GM19239 (cell line): Measurements from ENCODE around the gene C9orf85.
"Not testable (repeated sequence)": the region's sequence is repeated elsewhere in the genome, so short reads cannot be mapped to it uniquely, and the experiment has no call there.

Experiments used
- DNase-seq: peaks from one replicate; pipeline ENCODE4 v3.0.0; 2011; ENCODE audit warnings: low spot score; ENCODE audit not compliant: insufficient read length
- FAIRE-seq: peaks from 2 replicates; lab custom pipeline; 2011; peaks lifted over from hg19 to GRCh38; lab: Jason Lieb, UNC

Gene C9orf85

DNA sequence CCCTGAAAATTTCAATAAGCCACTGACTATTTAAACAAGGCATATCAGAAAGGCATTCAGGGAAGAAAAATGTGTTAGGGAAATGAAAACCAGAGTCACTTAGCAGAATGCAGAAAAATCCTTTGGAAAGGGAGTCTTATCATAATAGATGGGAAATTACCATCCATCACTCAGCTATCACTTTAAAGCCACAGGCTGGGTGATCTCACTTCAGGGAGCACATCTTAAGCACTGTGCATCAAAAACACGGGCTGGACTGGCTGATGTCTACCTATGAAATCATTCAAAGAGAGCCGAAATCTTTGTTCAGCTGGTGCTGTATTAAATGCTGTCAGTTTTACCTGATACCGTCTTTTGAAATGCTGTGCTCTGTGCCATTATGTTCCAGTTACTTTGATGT, 75.5 kb downstream of the C9orf85 start:
- no peak for FAIRE-seq

GRCh38 chr9:71987471-71988371, 76.3 kb downstream of the C9orf85 start:
- FAIRE-seq (no peak), DNase-seq (no peak)

More for the DNA sequence above, 75.5 kb downstream of the C9orf85 start:
- no peak for DNase-seq

DNA sequence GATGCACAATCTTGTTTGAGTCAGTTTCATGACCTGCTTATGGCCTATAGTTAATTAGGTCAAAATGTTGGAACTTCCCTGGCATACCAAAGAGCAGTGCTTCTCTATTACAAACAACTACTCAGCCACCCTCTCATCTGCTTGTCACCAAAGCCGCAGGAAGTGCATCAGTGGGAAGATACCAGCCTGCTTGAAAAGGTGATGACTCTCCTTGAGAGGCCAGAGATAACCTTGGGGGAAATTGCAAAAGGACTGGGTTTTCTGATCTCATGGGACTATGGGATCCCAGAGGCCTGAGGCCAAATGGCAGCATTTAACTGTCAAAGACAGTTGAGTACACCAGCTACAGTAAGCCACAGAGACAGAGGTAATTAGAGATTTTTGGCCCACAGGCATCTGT, 79.0 kb downstream of the C9orf85 start:
- DNase-seq = no peak
- FAIRE-seq = no peak

- FAIRE-seq = no peak
Observed at GRCh38 chr9:72005451-72005850, 94.0 kb downstream of the C9orf85 start.

GRCh38 chr9:72006501-72006900, 95.1 kb downstream of the C9orf85 start:
- no peak for FAIRE-seq
- DNase-seq = no peak

More at GRCh38 chr9:72005451-72005850, 94.0 kb downstream of the C9orf85 start:
- no peak for DNase-seq

DNA sequence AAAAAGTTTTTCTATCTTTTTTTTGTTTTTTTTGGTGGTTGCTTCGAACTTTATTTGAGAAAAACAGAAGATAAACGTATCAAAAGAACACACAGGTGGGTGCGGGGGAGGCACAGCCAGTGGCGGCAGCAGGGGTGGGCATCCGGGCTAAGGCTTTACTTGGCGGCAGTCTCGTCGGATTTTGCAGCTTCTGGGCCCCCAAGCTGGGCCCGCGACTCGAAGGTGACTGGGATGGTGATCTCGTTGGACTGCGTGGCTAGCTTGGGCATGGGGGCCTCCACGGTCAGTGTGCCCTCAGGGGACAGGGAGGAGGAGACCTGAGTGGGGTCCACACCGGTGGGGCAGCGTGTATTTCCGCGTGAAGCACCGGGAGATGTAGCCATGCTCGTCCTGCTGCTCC, 96.3 kb downstream of the C9orf85 start:
- FAIRE-seq, DNase-seq: not testable (repeated sequence)

DNA sequence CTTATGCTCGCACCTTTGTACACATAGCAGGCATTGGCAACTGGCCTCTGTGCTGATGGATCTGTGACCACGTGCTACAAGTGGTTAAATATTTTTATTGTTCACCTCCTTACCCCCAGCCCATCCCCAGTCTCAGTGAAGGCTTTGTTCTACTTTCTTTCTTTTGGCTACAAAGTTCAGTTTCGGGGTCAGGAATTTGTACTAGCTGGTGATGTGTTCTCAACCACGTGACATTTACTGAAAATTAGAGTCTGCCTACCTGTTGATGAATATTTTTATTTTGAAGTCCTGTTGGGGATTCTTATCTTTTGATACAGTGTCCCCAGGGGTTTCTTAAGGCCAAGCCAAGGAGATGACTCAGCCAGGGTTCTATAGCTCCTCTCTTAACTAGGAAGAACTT, 101.2 kb downstream of the C9orf85 start:
- FAIRE-seq (no peak), DNase-seq (no peak)

- no peak for DNase-seq
- FAIRE-seq = no peak
Observed at GRCh38 chr9:72013292-72013760, 101.9 kb downstream of the C9orf85 start.

DNA sequence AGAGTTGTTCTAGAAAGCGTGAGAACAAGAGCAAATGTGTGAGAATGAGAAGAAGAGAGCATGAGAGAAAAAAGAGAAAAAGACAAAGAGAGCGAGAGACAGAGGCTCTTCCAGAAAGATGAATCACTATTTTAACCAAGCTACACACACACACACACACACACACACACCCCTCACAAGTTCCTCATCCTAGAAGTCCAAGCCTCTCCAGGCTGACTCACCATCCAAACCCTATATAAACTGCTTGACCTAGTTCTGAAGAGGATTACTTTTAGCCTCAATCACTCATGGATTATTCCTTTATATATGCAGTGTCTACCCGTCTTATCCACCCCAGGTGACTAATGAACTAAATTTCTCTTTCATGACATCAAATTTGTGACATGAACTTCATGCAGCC, 111.4 kb downstream of the C9orf85 start:
- FAIRE-seq (no peak), DNase-seq (no peak)
